Astrocyte of the cerebellum (primary cell): ENCODE measurements around the gene AMH.

Source experiments
- DNase-seq: peaks from one replicate; pipeline ENCODE4 v3.0.0-alpha.2; 2011; ENCODE audit warnings: low read depth
- H3K4me3 ChIP-seq: 2 replicates; pipeline ENCODE4 v1.5.1; 2011; ENCODE audit warnings: mild to moderate bottlenecking, low read depth, low read length, moderate library complexity
- in situ Hi-C: cut with HindIII; loops from 2 replicates; pipeline ENCODE4 v1.10.0; 2017; ENCODE audit warnings: low sequenced_read_pairs
- TF ChIP-seq, protein P1 (sequence below): IDR thresholded peaks from 2 replicates; pipeline ENCODE4 v1.5.1; 2012; ENCODE audit warnings: low read length, low read depth, moderate library complexity, mild to moderate bottlenecking; ENCODE audit errors: missing control alignments

Gene AMH

DNA sequence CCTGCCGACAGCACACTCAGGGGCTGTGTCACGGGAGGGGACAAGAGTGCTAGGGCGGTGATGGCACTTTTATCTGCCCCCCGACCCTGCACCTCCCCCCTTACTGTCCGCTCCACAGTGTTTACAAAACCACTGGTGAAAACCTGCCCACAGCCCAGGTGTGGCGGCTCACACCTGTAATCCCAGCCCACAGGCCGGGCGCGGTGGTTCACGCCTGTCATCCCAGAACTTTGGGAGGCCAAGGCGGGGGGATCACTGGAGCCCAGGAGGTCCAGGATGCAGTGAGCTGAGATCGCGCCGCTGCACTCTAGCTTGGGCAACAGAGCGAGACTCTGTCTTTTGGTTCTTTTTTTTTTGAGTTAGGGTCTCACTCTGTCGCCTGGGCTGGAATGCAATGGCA, 47.0 kb downstream of the AMH start:
- TF ChIP-seq, protein P1, sequence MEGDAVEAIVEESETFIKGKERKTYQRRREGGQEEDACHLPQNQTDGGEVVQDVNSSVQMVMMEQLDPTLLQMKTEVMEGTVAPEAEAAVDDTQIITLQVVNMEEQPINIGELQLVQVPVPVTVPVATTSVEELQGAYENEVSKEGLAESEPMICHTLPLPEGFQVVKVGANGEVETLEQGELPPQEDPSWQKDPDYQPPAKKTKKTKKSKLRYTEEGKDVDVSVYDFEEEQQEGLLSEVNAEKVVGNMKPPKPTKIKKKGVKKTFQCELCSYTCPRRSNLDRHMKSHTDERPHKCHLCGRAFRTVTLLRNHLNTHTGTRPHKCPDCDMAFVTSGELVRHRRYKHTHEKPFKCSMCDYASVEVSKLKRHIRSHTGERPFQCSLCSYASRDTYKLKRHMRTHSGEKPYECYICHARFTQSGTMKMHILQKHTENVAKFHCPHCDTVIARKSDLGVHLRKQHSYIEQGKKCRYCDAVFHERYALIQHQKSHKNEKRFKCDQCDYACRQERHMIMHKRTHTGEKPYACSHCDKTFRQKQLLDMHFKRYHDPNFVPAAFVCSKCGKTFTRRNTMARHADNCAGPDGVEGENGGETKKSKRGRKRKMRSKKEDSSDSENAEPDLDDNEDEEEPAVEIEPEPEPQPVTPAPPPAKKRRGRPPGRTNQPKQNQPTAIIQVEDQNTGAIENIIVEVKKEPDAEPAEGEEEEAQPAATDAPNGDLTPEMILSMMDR = no peak
- in situ Hi-C loops = no loop called here
- no peak for DNase-seq
- no peak overlapping the region for H3K4me3 ChIP-seq

DNA sequence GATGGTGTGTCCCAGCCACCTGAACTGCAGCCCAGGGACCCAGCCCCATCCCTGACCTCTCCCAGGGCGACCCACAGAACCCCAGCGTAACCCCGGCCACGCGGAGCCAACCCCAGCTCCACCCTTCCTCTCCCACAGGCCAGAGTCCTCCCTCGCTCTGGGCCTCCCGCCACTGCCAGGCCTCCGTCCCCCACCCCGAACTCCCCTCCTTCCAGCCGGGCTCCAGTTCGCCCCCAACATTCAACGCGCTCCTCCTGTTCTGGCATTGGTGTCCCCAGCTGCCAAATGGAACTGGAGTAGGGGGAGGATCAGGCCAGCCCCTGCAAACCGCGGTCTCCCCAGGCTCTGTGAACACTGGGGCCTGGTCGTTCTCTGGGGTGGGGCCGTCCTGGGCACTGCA, 51.4 kb downstream of the AMH start:
- TF ChIP-seq, protein P1 = no peak
- no peak for DNase-seq
- in situ Hi-C loops = no loop called here
- H3K4me3 ChIP-seq = no peak overlapping the region
